Upper lobe of left lung (tissue), 4 donors: ENCODE data around the gene ENGASE.

Experiments
- POLR2AphosphoS5 ChIP-seq, 2 donors: sonication (generic); formaldehyde crosslinking; IDR thresholded peaks; one replicate each; pipeline ENCODE4 v1.5.1; 2017; ENCODE audit warnings: antibody characterized with exemption in 2 of 2
- TF ChIP-seq, protein P1 (sequence below), 6 experiments: fragments of 450-650 bp in 4 of 6; fragments of 200-600 bp in 2 of 6; sonication (generic) in 2 of 6; IDR thresholded peaks; one replicate each; pipeline ENCODE4 v1.5.1; 2016 to 2019; ENCODE audit warnings: antibody characterized with exemption in 6 of 6

DNA sequence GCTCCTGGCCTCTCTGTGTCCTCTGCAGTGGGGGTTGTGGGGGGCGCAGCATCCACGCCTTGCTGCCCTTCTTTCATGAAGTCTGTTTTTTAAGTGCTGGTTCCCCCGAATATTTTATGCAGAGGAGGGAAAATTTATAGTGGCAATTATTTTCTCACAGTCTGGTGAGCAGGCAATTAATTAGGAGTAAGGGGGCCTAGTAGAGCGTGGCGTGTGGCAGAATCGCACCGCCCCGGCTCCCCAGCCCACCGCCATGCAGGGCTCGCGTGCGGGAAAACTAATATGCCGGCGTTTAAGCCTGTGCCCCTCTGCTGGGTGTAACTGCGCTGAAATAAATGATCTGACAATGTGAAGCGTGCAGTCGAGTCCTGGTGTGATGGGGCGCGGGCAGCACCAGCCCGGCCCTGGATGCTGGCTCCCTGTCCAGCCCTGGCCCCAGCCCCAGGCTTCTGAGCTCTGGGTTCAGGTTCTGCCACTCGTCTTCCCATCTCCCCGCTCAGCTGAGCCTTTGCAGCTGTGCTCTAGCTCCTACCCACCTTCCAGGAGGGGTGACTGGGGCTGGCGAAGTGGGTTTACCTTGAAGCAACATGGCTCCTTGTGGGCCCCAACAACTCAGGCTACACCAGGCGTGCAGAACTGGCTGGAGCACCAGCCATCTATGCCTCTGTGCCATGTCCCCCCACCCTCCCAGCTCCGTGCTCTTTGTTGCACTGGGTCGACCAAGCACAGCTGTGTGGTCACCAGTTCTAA is 13.8 kb downstream of the ENGASE start:
- TF ChIP-seq, protein P1, sequence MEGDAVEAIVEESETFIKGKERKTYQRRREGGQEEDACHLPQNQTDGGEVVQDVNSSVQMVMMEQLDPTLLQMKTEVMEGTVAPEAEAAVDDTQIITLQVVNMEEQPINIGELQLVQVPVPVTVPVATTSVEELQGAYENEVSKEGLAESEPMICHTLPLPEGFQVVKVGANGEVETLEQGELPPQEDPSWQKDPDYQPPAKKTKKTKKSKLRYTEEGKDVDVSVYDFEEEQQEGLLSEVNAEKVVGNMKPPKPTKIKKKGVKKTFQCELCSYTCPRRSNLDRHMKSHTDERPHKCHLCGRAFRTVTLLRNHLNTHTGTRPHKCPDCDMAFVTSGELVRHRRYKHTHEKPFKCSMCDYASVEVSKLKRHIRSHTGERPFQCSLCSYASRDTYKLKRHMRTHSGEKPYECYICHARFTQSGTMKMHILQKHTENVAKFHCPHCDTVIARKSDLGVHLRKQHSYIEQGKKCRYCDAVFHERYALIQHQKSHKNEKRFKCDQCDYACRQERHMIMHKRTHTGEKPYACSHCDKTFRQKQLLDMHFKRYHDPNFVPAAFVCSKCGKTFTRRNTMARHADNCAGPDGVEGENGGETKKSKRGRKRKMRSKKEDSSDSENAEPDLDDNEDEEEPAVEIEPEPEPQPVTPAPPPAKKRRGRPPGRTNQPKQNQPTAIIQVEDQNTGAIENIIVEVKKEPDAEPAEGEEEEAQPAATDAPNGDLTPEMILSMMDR (IDR thresholded peaks at IDR 0.05) = no peak
- no peak for TF ChIP-seq POLR2AphosphoS5 (IDR thresholded peaks at IDR 0.05)
